GM12873 (cell line): ENCODE measurements around the gene DCAF11.

Experiments used
- CTCF ChIP-seq: IDR thresholded peaks from 2 replicates; pipeline ENCODE4 v1.5.1; 2012; ENCODE audit warnings: low read depth, mild to moderate bottlenecking, moderate library complexity, low read length, control low read depth; ENCODE audit not compliant: insufficient read depth; ENCODE audit errors: missing control alignments

The DCAF11 gene

GRCh38 chr14:24069411-24069735 is 45.2 kb upstream of the DCAF11 start:
- TF ChIP-seq CTCF = no peak

- TF ChIP-seq CTCF = no peak
These were observed 44.1 kb upstream of the DCAF11 start for GRCh38 chr14:24070285-24071143.

- TF ChIP-seq CTCF = no peak
These were observed 43.4 kb upstream of the DCAF11 start, which contains the start of gene CPNE6 for GRCh38 chr14:24071144-24071697. Gene CPNE6, plus strand, starts transcription at chr14:24071562. Its CDS starts 1,375 bp downstream, at chr14:24072937.

GRCh38 chr14:24071836-24072430 is 42.6 kb upstream of the DCAF11 start:
- TF ChIP-seq CTCF = no peak

GRCh38 chr14:24072436-24072835 is 42.1 kb upstream of the DCAF11 start:
- TF ChIP-seq CTCF = no peak

- no peak for TF ChIP-seq CTCF
These were observed 41.4 kb upstream of the DCAF11 start for GRCh38 chr14:24072881-24073877.
